WTC11 (cell line): Measurements from ENCODE around the gene CASP4. TPM values are rescaled to one million over a fixed set of nuclear protein-coding genes. Genes with fewer than 3 reads are reported as not detected.

Experiments used
- ATAC-seq: fragments of 200-7000 bp; cut with Tn5 transposase; 2 replicates; pipeline ENCODE4 v1.10.0; 2021; ENCODE audit warnings: mild to moderate bottlenecking, moderate library complexity
- CTCF ChIA-PET: fragments of 300-600 bp; sonication (Branson Sonifier 250); formaldehyde crosslinking; loops from one replicate; lab custom pipeline; 2021; ENCODE audit warnings: antibody characterized with exemption; lab: Charles Lee
- POLR2A ChIA-PET: fragments of 350-600 bp; sonication (Branson Sonifier 250); formaldehyde crosslinking; loops from one replicate; lab custom pipeline; 2021; ENCODE audit warnings: antibody characterized with exemption; lab: Charles Lee
- DNase-seq: peaks from one replicate; pipeline ENCODE4 v3.0.0; 2021; ENCODE audit warnings: low spot score
- H3K27ac Mint-ChIP-seq: 2 replicates; pipeline ENCODE4 v1.8.0; 2021; ENCODE audit warnings: mixed read lengths
- H3K27me3 Mint-ChIP-seq: 2 replicates; pipeline ENCODE4 v1.8.0; 2021; ENCODE audit warnings: low read depth, mild to moderate bottlenecking, moderate library complexity, mixed read lengths
- H3K36me3 Mint-ChIP-seq: 2 replicates; pipeline ENCODE4 v1.8.0; 2021; ENCODE audit warnings: mixed read lengths
- H3K4me1 Mint-ChIP-seq: 2 replicates; pipeline ENCODE4 v1.8.0; 2022; ENCODE audit warnings: mixed read lengths
- H3K4me3 Mint-ChIP-seq: 2 replicates; pipeline ENCODE4 v1.8.0; 2021; ENCODE audit warnings: mild to moderate bottlenecking, moderate library complexity, mixed read lengths
- H3K9me3 Mint-ChIP-seq: 2 replicates; pipeline ENCODE4 v1.8.0; 2021; ENCODE audit warnings: mixed read lengths
- CBFB ChIP-seq: sonication (generic); formaldehyde crosslinking; IDR thresholded peaks from 2 replicates; pipeline ENCODE4 v1.8.1; 2022; ENCODE audit warnings: mild to moderate bottlenecking, low read depth, missing genetic modification reagents
- GRHL2 ChIP-seq: fragments of 250-450 bp; sonication (Bioruptor Pico); IDR thresholded peaks from 2 replicates; pipeline ENCODE4 v1.8.0; 2022; ENCODE audit warnings: mild to moderate bottlenecking, moderate library complexity; ENCODE audit not compliant: insufficient replicate concordance, severe bottlenecking
- IRF2 ChIP-seq: sonication (generic); formaldehyde crosslinking; IDR thresholded peaks from 2 replicates; pipeline ENCODE4 v1.8.0; 2022; ENCODE audit warnings: low read depth, missing genetic modification reagents, borderline replicate concordance
- MYBL2 ChIP-seq: sonication (generic); formaldehyde crosslinking; IDR thresholded peaks from 2 replicates; pipeline ENCODE4 v1.8.1; 2023; ENCODE audit warnings: mild to moderate bottlenecking, moderate library complexity, missing genetic modification reagents
- NFE2L1 ChIP-seq: sonication (generic); formaldehyde crosslinking; IDR thresholded peaks from 2 replicates; pipeline ENCODE4 v1.8.1; 2023; ENCODE audit warnings: missing genetic modification reagents
- NR2C2 ChIP-seq: sonication (generic); formaldehyde crosslinking; IDR thresholded peaks from 2 replicates; pipeline ENCODE4 v1.8.0; 2022; ENCODE audit warnings: mild to moderate bottlenecking, missing genetic modification reagents
- RELA ChIP-seq: sonication (generic); formaldehyde crosslinking; IDR thresholded peaks from 2 replicates; pipeline ENCODE4 v1.8.1; 2022; ENCODE audit warnings: missing genetic modification reagents, mild to moderate bottlenecking, borderline replicate concordance
- TEAD1 ChIP-seq: sonication (generic); formaldehyde crosslinking; IDR thresholded peaks from 2 replicates; pipeline ENCODE4 v1.8.0; 2022; ENCODE audit warnings: mild to moderate bottlenecking, missing genetic modification reagents
- ZBTB21 ChIP-seq: sonication (generic); formaldehyde crosslinking; IDR thresholded peaks from 2 replicates; pipeline ENCODE4 v1.8.1; 2023; ENCODE audit warnings: mild to moderate bottlenecking, missing genetic modification reagents, borderline replicate concordance
- ZNF121 ChIP-seq: sonication (generic); formaldehyde crosslinking; IDR thresholded peaks from 2 replicates; pipeline ENCODE4 v1.8.0; 2023; ENCODE audit warnings: missing genetic modification reagents
- ZNF263 ChIP-seq: sonication (generic); formaldehyde crosslinking; IDR thresholded peaks from 2 replicates; pipeline ENCODE4 v1.8.1; 2022; ENCODE audit warnings: low read depth, mild to moderate bottlenecking, moderate library complexity, missing genetic modification reagents
- ZNF317 ChIP-seq: sonication (generic); formaldehyde crosslinking; IDR thresholded peaks from 2 replicates; pipeline ENCODE4 v1.8.1; 2023; ENCODE audit warnings: low read depth, mild to moderate bottlenecking, moderate library complexity, missing genetic modification reagents, borderline replicate concordance
- total RNA-seq: library from RNA; stranded (reverse); gene quantifications from 3 replicates; pipeline ENCODE4 v1.2.3, GENCODE V29; 2021
- TF ChIP-seq, protein P1 (sequence below): sonication (generic); formaldehyde crosslinking; IDR thresholded peaks from 2 replicates; pipeline ENCODE4 v1.8.1; 2023; ENCODE audit warnings: mild to moderate bottlenecking, missing genetic modification reagents
- TF ChIP-seq, protein P2 (sequence below): sonication (generic); formaldehyde crosslinking; IDR thresholded peaks from 2 replicates; pipeline ENCODE4 v1.8.1; 2023; ENCODE audit warnings: mild to moderate bottlenecking, missing genetic modification reagents
- TF ChIP-seq, protein P3 (sequence below): fragments of 250-450 bp; sonication (Bioruptor Pico); IDR thresholded peaks from 2 replicates; pipeline ENCODE4 v1.8.0; 2021; ENCODE audit warnings: mild to moderate bottlenecking
- TF ChIP-seq, protein P4 (sequence below): fragments of 250-450 bp; sonication (Bioruptor Pico); IDR thresholded peaks from 2 replicates; pipeline ENCODE4 v1.9.0; 2021; ENCODE audit warnings: mild to moderate bottlenecking
- TF ChIP-seq, protein P5 (sequence below): fragments of 250-450 bp; sonication (Bioruptor Pico); conservative IDR thresholded peaks from 2 replicates; pipeline ENCODE4 v1.9.0; 2021; ENCODE audit warnings: mild to moderate bottlenecking
- TF ChIP-seq, protein P6 (sequence below): fragments of 250-450 bp; sonication (Bioruptor Pico); IDR thresholded peaks from 2 replicates; pipeline ENCODE4 v1.9.0; 2021; ENCODE audit warnings: mild to moderate bottlenecking, borderline replicate concordance
- TF ChIP-seq, protein P7 (sequence below): sonication (generic); formaldehyde crosslinking; IDR thresholded peaks from 2 replicates; pipeline ENCODE4 v1.8.0; 2022; ENCODE audit warnings: mild to moderate bottlenecking, missing genetic modification reagents

CASP4 gene
- total RNA-seq, 1 experiment from 2014 or later: 0.44 TPM

DNA sequence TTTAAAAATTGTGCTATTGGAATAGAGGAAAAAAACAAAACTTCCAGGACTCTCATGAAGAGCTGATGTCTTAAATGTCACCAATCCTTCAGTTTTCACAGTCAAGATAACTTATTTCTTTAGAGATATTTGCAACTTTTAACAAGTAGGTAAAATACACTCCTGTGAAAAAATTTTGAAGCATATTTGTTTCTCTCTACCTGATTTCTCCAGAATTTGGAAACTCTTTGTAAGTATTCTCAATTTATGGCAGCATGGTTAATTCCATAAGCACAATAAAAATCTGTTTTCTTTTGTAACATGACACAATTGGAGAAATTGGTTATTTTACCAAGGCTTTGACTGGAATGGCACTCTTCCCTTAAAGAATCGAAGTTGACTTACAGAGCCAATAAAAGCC lies 4.1 kb downstream of the CASP4 start:
- TF ChIP-seq RELA (CRISPR knock-in tag): no peak
- TF ChIP-seq, protein P1, sequence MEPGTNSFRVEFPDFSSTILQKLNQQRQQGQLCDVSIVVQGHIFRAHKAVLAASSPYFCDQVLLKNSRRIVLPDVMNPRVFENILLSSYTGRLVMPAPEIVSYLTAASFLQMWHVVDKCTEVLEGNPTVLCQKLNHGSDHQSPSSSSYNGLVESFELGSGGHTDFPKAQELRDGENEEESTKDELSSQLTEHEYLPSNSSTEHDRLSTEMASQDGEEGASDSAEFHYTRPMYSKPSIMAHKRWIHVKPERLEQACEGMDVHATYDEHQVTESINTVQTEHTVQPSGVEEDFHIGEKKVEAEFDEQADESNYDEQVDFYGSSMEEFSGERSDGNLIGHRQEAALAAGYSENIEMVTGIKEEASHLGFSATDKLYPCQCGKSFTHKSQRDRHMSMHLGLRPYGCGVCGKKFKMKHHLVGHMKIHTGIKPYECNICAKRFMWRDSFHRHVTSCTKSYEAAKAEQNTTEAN (CRISPR knock-in tag): no peak
- no peak for TF ChIP-seq NR2C2 (CRISPR knock-in tag)
- TF ChIP-seq ZBTB21 (CRISPR knock-in tag): no peak
- no peak for TF ChIP-seq ZNF317 (CRISPR knock-in tag)
- TF ChIP-seq GRHL2 (CRISPR knock-in tag): no peak
- TF ChIP-seq, protein P2, sequence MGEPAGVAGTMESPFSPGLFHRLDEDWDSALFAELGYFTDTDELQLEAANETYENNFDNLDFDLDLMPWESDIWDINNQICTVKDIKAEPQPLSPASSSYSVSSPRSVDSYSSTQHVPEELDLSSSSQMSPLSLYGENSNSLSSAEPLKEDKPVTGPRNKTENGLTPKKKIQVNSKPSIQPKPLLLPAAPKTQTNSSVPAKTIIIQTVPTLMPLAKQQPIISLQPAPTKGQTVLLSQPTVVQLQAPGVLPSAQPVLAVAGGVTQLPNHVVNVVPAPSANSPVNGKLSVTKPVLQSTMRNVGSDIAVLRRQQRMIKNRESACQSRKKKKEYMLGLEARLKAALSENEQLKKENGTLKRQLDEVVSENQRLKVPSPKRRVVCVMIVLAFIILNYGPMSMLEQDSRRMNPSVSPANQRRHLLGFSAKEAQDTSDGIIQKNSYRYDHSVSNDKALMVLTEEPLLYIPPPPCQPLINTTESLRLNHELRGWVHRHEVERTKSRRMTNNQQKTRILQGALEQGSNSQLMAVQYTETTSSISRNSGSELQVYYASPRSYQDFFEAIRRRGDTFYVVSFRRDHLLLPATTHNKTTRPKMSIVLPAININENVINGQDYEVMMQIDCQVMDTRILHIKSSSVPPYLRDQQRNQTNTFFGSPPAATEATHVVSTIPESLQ: no peak
- TF ChIP-seq NFE2L1 (CRISPR knock-in tag): no peak
- TF ChIP-seq, all 79 proteins: peak for 0
- H3K27ac Mint-ChIP-seq: no peak overlapping the region
- no peak for ATAC-seq
- H3K27me3 Mint-ChIP-seq: no peaks in the 10 kb centered on the region
- ChIA-PET POLR2A (no interaction called here), CTCF (no interaction called here)
- H3K36me3 Mint-ChIP-seq: peaks cover 36% of the 10 kb centered on the region
- peaks cover 20% of the 10 kb centered on the region for H3K4me1 Mint-ChIP-seq
- H3K4me3 Mint-ChIP-seq: no peak overlapping the region
- DNase-seq: no peak
- H3K9me3 Mint-ChIP-seq: peaks cover 50% of the 10 kb centered on the region

DNA sequence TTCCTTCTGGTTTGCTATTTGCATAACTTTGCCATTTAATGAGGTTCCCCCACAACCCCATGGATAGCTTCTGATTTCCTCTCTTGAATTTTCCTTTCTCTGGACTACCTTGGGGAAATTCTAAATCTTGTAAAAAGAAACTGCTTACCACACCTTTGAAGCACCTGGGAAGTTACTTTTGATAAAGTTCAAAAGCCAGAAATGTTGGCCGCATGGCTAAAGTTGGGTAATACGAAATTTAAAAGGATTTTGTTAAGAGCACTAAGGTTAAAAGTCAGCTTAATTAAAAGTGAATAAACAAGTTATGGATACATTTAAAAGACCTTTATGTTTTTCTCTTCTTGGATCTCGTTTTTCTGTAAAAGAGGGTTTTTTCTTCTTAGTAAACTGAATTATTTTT lies 5.5 kb downstream of the CASP4 start:
- Mint-ChIP-seq H3K27me3 (no peaks in the 10 kb centered on the region), H3K4me1 (peaks cover 8% of the 10 kb centered on the region), H3K9me3 (peaks cover 50% of the 10 kb centered on the region), H3K4me3 (no peak overlapping the region), H3K36me3 (peaks cover 36% of the 10 kb centered on the region), H3K27ac (no peak overlapping the region)
- ChIA-PET POLR2A (no interaction called here), CTCF (no interaction called here)
- no peak for ATAC-seq
- no peak for DNase-seq
- TF ChIP-seq CBFB (CRISPR knock-in tag) (no peak), ZBTB21 (CRISPR knock-in tag) (no peak), ZNF263 (no peak), TEAD1 (no peak), ZNF121 (CRISPR knock-in tag) (no peak), IRF2 (CRISPR knock-in tag) (no peak), MYBL2 (no peak)
- TF ChIP-seq, protein P3, sequence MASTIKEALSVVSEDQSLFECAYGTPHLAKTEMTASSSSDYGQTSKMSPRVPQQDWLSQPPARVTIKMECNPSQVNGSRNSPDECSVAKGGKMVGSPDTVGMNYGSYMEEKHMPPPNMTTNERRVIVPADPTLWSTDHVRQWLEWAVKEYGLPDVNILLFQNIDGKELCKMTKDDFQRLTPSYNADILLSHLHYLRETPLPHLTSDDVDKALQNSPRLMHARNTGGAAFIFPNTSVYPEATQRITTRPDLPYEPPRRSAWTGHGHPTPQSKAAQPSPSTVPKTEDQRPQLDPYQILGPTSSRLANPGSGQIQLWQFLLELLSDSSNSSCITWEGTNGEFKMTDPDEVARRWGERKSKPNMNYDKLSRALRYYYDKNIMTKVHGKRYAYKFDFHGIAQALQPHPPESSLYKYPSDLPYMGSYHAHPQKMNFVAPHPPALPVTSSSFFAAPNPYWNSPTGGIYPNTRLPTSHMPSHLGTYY (CRISPR knock-in tag): no peak
- TF ChIP-seq, protein P1 (CRISPR knock-in tag): no peak
- TF ChIP-seq, protein P4, sequence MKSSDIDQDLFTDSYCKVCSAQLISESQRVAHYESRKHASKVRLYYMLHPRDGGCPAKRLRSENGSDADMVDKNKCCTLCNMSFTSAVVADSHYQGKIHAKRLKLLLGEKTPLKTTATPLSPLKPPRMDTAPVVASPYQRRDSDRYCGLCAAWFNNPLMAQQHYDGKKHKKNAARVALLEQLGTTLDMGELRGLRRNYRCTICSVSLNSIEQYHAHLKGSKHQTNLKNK (CRISPR knock-in tag): no peak
- TF ChIP-seq, protein P5, sequence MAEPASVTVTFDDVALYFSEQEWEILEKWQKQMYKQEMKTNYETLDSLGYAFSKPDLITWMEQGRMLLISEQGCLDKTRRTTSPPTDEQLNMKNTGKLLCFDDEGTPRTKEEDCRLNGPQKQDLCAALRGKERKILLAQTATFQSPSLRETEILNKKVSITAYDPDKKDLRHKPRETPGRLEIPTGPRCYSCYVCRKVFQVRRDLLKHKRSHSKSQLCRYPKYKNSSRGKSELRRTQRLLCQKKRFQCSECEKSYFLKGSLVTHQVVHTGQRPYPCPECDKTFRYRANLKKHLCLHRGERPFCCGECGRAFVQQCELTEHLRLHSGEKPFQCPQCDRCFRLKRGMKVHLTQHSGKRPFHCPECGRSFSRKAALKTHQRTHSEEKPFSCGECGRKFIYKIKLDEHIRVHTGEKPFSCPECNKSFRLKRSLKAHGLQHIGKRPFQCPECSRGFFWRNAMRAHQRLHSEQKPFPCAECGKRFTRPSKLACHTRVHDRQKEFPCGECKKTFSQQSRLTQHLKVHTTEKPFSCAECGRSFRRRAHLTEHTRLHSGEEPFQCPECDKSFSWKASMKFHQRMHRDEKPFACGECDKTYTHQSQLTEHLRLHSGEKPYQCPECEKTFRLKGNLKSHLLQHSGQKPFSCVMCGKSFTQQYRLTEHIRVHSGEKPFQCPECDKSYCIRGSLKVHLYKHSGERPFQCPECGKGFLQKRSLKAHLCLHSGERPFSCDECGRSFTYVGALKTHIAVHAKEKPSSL: no peak
- TF ChIP-seq, protein P6, sequence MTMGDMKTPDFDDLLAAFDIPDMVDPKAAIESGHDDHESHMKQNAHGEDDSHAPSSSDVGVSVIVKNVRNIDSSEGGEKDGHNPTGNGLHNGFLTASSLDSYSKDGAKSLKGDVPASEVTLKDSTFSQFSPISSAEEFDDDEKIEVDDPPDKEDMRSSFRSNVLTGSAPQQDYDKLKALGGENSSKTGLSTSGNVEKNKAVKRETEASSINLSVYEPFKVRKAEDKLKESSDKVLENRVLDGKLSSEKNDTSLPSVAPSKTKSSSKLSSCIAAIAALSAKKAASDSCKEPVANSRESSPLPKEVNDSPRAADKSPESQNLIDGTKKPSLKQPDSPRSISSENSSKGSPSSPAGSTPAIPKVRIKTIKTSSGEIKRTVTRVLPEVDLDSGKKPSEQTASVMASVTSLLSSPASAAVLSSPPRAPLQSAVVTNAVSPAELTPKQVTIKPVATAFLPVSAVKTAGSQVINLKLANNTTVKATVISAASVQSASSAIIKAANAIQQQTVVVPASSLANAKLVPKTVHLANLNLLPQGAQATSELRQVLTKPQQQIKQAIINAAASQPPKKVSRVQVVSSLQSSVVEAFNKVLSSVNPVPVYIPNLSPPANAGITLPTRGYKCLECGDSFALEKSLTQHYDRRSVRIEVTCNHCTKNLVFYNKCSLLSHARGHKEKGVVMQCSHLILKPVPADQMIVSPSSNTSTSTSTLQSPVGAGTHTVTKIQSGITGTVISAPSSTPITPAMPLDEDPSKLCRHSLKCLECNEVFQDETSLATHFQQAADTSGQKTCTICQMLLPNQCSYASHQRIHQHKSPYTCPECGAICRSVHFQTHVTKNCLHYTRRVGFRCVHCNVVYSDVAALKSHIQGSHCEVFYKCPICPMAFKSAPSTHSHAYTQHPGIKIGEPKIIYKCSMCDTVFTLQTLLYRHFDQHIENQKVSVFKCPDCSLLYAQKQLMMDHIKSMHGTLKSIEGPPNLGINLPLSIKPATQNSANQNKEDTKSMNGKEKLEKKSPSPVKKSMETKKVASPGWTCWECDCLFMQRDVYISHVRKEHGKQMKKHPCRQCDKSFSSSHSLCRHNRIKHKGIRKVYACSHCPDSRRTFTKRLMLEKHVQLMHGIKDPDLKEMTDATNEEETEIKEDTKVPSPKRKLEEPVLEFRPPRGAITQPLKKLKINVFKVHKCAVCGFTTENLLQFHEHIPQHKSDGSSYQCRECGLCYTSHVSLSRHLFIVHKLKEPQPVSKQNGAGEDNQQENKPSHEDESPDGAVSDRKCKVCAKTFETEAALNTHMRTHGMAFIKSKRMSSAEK (CRISPR knock-in tag): no peak
- TF ChIP-seq, protein P7, sequence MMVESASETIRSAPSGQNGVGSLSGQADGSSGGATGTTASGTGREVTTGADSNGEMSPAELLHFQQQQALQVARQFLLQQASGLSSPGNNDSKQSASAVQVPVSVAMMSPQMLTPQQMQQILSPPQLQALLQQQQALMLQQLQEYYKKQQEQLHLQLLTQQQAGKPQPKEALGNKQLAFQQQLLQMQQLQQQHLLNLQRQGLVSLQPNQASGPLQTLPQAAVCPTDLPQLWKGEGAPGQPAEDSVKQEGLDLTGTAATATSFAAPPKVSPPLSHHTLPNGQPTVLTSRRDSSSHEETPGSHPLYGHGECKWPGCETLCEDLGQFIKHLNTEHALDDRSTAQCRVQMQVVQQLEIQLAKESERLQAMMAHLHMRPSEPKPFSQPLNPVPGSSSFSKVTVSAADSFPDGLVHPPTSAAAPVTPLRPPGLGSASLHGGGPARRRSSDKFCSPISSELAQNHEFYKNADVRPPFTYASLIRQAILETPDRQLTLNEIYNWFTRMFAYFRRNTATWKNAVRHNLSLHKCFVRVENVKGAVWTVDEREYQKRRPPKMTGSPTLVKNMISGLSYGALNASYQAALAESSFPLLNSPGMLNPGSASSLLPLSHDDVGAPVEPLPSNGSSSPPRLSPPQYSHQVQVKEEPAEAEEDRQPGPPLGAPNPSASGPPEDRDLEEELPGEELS: no peak
